OCI-LY7 (cell line): ENCODE measurements around the gene UTS2B. TPM values are rescaled to one million over a fixed set of nuclear protein-coding genes. Genes with fewer than 3 reads are reported as not detected.

Source experiments
- BruUV-seq: library from RNA; stranded (reverse); fragments of 400-500 nt; replicated peaks from 2 replicates; lab custom pipeline; 2021; lab: Mats Ljungman, UMichigan
- CTCF ChIA-PET: fragments of 300-600 bp; sonication (Branson Sonifier 250); formaldehyde crosslinking; loops from one replicate; lab custom pipeline; 2022; ENCODE audit warnings: antibody characterized with exemption; ENCODE audit not compliant: unreplicated experiment; lab: Charles Lee
- POLR2A ChIA-PET: fragments of 300-600 bp; sonication (Branson Sonifier 250); formaldehyde crosslinking; loops from one replicate; lab custom pipeline; 2022; ENCODE audit warnings: antibody characterized with exemption; lab: Charles Lee
- DNase-seq: peaks from one replicate; pipeline ENCODE4 v3.0.0-alpha.2; 2015; ENCODE audit warnings: low spot score
- H2AFZ ChIP-seq: fragments of 200-600 bp; sonication (generic), shearing (Covaris generic); 2 replicates; pipeline ENCODE4 v1.6.1; 2014; ENCODE audit warnings: mild to moderate bottlenecking, antibody characterized with exemption, low read length, moderate library complexity
- H3K27ac ChIP-seq: fragments of 200-600 bp; sonication (generic); 2 replicates; pipeline ENCODE4 v1.5.1; 2014; ENCODE audit warnings: mixed run types, low read depth, mild to moderate bottlenecking, moderate library complexity, low read length, inconsistent platforms; ENCODE audit not compliant: poor library complexity, severe bottlenecking
- H3K36me3 ChIP-seq: fragments of 200-600 bp; sonication (generic); 2 replicates; pipeline ENCODE4 v1.6.1; 2014; ENCODE audit warnings: mild to moderate bottlenecking, antibody characterized with exemption, low read length, moderate library complexity, mixed read lengths; ENCODE audit not compliant: insufficient read depth
- H3K4me1 ChIP-seq: fragments of 200-600 bp; sonication (generic); 2 replicates; pipeline ENCODE4 v1.5.1; 2014; ENCODE audit warnings: mild to moderate bottlenecking, low read length; ENCODE audit not compliant: insufficient read depth, poor library complexity, severe bottlenecking
- H3K4me2 ChIP-seq: fragments of 200-600 bp; sonication (generic); 2 replicates; pipeline ENCODE4 v1.6.1; 2014; ENCODE audit warnings: mild to moderate bottlenecking, low read length
- H3K4me3 ChIP-seq: fragments of 200-600 bp; sonication (generic); 2 replicates; pipeline ENCODE4 v1.5.1; 2014; ENCODE audit warnings: mild to moderate bottlenecking, low read depth, low read length; ENCODE audit not compliant: poor library complexity, severe bottlenecking
- H3K79me2 ChIP-seq: fragments of 200-600 bp; sonication (generic); 2 replicates; pipeline ENCODE4 v1.6.1; 2016; ENCODE audit warnings: low read depth, mild to moderate bottlenecking, low read length, moderate library complexity, mixed read lengths; ENCODE audit not compliant: insufficient read depth
- H3K9me2 ChIP-seq: fragments of 200-600 bp; sonication (generic); 2 replicates; pipeline ENCODE4 v1.6.1; 2016; ENCODE audit warnings: mild to moderate bottlenecking, low read length, mixed read lengths; ENCODE audit not compliant: insufficient read depth
- H3K9me3 ChIP-seq: fragments of 200-600 bp; sonication (generic); 2 replicates; pipeline ENCODE4 v1.6.1; 2014; ENCODE audit warnings: mild to moderate bottlenecking, mixed run types, low read length, mixed read lengths
- H4K20me1 ChIP-seq: fragments of 200-600 bp; sonication (generic); 2 replicates; pipeline ENCODE4 v1.6.1; 2014; ENCODE audit warnings: mild to moderate bottlenecking, antibody characterized with exemption, low read length, moderate library complexity, mixed read lengths; ENCODE audit not compliant: insufficient read depth
- CTCF ChIP-seq: fragments of 200-600 bp; sonication (generic); conservative IDR thresholded peaks from 2 replicates; pipeline ENCODE4 v1.5.1; 2014; ENCODE audit warnings: mild to moderate bottlenecking, antibody characterized with exemption, low read length, moderate library complexity, mixed read lengths
- EZH2phosphoT487 ChIP-seq: fragments of 200-600 bp; sonication (generic); IDR thresholded peaks from 2 replicates; pipeline ENCODE4 v1.6.1; 2018; ENCODE audit warnings: low read depth, borderline replicate concordance, mild to moderate bottlenecking, mixed run types, antibody characterized with exemption, low read length, moderate library complexity, mixed read lengths
- intact Hi-C: fragments of 100-400 bp; cut with micrococcal nuclease; formaldehyde crosslinking; loops from one replicate; pipeline ENCODE4 v1.10.0; 2022; ENCODE audit not compliant: unreplicated experiment
- total RNA-seq, 2 experiments: library from RNA; depleted of rRNA in 1 of 2; stranded (reverse); fragments of >200 nt in 1 of 2; shearing (Covaris generic) in 1 of 2; gene quantifications; 2 replicates each; pipeline ENCODE4 v1.2.3, GENCODE V29; 2014 to 2022

Gene UTS2B
- total RNA-seq, 2 experiments from 2014 or later, result 0.92 to 1.1 TPM

GRCh38 chr3:191350396-191351090, 20.2 kb upstream of the UTS2B start:
- H3K9me2 ChIP-seq, result no peaks in the 10 kb centered on the region
- DNase-seq, result no peak
- H4K20me1 ChIP-seq, result peaks cover 12% of the 10 kb centered on the region
- BruUV-seq, result no TSS peak
- no peak overlapping the region for H2AFZ ChIP-seq
- POLR2A ChIA-PET, result interaction anchor here (0.5 to 1.0 kb wide), 3 partner anchors 9 to 206 kb away, joined by 3 to 4 read pairs (median 3); no protein-coding TSS in a partner anchor
- peaks cover 66% of the 10 kb centered on the region; the same call in 1 of the 2 replicates for H3K79me2 ChIP-seq
- no peak overlapping the region for H3K27ac ChIP-seq
- no peak overlapping the region for H3K4me2 ChIP-seq
- TF ChIP-seq EZH2phosphoT487 (no peak), CTCF (no peak)
- CTCF ChIA-PET, result no interaction called here
- intact Hi-C loops, result no loop called here
- H3K36me3 ChIP-seq, result no peaks in the 10 kb centered on the region
- H3K9me3 ChIP-seq, result no peaks in the 10 kb centered on the region
- H3K4me1 ChIP-seq, result peaks cover 23% of the 10 kb centered on the region
- H3K4me3 ChIP-seq, result no peak overlapping the region

- POLR2A ChIA-PET, result interaction anchor here (0.6 to 1.2 kb wide), 5 partner anchors 11 to 698 kb away, joined by 3 to 5 read pairs (median 3); no protein-coding TSS in a partner anchor
- no peak overlapping the region for H2AFZ ChIP-seq
- intact Hi-C loops, result no loop called here
- BruUV-seq, result no TSS peak
- no peak overlapping the region for H3K4me3 ChIP-seq
- H3K9me2 ChIP-seq, result no peaks in the 10 kb centered on the region
- TF ChIP-seq CTCF (no peak), EZH2phosphoT487 (no peak)
- CTCF ChIA-PET, result no interaction called here
- no peak overlapping the region for H3K4me2 ChIP-seq
- H3K4me1 ChIP-seq, result peaks cover 24% of the 10 kb centered on the region
- peaks cover 12% of the 10 kb centered on the region for H4K20me1 ChIP-seq
- no peak overlapping the region for H3K27ac ChIP-seq
- H3K9me3 ChIP-seq, result no peaks in the 10 kb centered on the region
- no peak for DNase-seq
- peaks cover 65% of the 10 kb centered on the region; the same call in 1 of the 2 replicates for H3K79me2 ChIP-seq
- H3K36me3 ChIP-seq, result no peaks in the 10 kb centered on the region
These were observed 17.8 kb upstream of the UTS2B start for GRCh38 chr3:191348098-191348497.

GRCh38 chr3:191347228-191347627, 16.9 kb upstream of the UTS2B start:
- Histone ChIP-seq H3K9me2 (no peaks in the 10 kb centered on the region), H3K36me3 (no peaks in the 10 kb centered on the region), H4K20me1 (peaks cover 12% of the 10 kb centered on the region), H3K9me3 (no peaks in the 10 kb centered on the region), H3K4me1 (peaks cover 24% of the 10 kb centered on the region), H3K79me2 (peaks cover 69% of the 10 kb centered on the region; the same call in 1 of the 2 replicates), H3K27ac (no peak overlapping the region), H2AFZ (no peak overlapping the region), H3K4me2 (no peak overlapping the region), H3K4me3 (no peak overlapping the region)
- TF ChIP-seq CTCF (no peak), EZH2phosphoT487 (no peak)
- BruUV-seq, result no TSS peak
- intact Hi-C loops, result no loop called here
- no peak for DNase-seq
- ChIA-PET POLR2A (interaction anchor here (0.5 to 1.2 kb wide), 5 partner anchors 9 to 122 kb away, joined by 3 to 5 read pairs (median 3); no protein-coding TSS in a partner anchor), CTCF (no interaction called here)
